GM19238 (cell line): ENCODE data around the gene EXOG.
A peak's percentile ranks its signal among the peaks of the same experiment; 100 is the strongest.

ENCODE experiments used
- DNase-seq: peaks from one replicate; pipeline ENCODE4 v3.0.0; 2011; ENCODE audit warnings: low spot score; ENCODE audit not compliant: insufficient read length

The EXOG gene

DNA sequence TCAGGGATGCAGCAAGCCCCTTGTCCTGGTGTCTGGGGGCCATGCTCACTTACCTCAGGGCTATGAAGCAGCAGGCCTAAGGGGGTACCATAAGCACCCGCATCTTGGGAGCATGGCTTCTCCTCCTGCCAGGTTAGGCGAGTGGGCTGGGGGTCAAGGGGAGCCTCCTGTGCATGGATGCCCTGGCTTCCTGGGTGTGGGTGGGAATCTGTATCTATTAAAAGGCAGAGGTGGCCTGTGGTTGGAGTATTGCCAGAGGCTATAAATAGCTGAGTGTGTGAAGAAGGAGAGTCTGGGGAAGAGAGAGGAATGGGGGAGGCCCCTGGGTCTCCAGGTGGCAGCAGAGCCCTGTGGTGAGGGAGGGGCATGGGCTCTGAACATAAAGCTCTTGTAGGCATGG, 22.9 kb upstream of the EXOG start:
- no peak for DNase-seq

DNA sequence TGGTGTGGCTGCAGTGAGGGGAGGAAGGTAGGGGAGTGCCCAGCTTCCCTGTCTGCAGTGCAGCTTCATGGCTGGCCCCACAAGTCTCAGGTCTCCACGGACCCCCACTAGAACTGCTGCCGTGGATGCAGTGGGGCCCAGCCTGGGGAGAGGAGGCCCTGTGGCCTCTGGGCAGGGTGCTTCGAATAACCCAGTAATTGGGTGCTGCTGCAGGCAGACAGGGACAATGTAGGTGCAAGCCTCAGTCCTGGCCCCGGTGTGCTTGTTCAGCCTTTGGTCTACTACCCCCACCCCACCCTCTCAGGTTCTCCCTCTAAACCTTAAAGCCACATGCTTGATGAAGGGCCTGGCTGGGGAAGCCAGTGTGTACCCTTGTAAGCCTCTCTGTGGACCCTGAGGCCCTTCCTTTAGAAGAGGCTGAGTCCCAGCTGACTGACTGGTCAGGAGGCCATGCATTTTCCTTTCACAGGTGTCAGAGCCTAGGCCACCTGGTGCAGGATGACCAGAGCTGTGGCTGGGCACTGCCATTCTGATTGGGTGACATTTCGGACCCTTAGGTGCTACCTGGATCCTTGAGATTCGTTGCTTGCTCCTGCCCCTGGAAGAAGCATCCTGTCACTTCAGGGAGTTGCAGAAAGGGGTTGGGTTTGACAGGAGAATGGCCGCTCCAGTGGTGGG, 21.1 kb upstream of the EXOG start:
- DNase-seq, result no peak

DNA sequence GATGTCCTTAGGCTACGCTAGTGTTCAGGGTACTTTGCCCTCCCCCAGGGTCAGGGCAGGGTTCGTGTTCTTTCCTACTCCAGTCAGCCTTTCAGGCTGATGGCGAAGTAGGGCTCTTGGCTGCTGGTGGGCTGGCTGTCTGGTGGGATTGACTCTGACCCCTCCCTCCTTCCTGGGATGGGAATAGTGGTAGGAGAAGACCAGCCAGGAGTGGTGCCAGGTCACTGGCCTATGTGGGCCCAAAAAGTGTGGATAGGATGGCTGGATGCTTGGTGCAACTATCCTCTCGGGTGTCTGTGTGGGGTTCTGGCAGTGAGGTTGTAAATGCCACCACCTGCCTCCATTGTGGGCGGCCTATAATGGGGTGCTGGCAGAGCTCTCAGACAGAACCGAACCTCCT, 20.4 kb upstream of the EXOG start:
- no peak for DNase-seq

DNA sequence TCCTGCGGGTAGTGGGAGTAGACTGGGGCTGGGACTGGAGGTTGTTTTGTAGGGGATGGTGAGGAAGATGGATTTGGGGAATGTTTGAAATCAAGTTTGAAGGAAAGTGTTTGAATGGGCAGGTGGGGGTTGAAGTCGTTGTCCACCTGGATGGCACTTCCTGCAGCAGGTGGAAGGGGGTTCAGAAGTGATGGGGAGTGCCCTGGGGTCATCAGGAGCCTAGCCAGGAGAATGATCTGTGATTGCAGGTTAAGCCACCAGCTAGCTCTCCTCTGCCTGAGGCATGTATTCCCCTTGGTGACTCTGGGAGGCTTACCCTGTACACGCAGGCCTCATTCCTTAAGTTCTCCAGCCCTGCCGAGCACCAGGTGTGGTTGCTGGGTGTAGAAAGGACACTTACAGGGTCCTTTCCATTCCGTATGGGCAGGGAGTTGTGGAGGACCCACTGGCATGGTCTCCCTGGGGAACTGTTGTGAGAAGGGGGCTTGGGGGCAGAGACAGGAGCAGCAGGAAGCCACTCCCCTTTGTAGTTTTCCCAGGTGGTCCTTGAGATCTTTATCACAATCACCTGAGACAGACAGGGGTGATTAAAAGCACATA, 19.9 kb upstream of the EXOG start:
- DNase-seq, result no peak

DNA sequence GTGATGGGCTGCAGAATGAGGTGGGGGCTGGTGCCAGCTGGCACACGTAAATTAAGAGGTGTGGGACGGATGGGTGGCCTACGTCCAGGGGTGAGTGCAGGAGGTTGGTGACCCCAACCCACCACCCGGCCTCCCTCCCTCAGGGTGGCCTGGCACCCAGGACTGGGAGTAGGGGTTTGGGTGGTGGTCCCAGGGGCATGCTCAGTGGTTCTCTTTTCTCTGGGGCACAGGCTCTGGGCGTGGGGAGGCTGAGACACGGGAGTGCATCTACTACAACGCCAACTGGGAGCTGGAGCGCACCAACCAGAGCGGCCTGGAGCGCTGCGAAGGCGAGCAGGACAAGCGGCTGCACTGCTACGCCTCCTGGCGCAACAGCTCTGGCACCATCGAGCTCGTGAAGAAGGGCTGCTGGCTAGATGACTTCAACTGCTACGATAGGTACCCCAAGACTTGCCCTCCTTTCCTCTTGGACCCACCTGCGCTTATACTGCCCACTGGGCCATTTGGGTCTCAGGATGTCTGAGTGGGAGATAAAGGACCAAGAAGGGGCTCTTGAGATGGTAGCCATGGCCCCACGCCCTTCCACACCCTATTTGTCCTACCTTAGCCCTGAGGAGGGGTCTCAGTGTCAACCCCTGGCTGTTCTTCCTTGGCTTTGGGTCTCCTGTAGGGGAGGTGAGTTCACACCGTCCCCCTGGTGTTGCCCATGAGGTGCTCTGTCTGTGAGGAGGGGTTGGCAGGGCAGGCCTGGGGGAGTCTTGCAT, 18.9 kb upstream of the EXOG start:
- DNase-seq, result no peak

DNA sequence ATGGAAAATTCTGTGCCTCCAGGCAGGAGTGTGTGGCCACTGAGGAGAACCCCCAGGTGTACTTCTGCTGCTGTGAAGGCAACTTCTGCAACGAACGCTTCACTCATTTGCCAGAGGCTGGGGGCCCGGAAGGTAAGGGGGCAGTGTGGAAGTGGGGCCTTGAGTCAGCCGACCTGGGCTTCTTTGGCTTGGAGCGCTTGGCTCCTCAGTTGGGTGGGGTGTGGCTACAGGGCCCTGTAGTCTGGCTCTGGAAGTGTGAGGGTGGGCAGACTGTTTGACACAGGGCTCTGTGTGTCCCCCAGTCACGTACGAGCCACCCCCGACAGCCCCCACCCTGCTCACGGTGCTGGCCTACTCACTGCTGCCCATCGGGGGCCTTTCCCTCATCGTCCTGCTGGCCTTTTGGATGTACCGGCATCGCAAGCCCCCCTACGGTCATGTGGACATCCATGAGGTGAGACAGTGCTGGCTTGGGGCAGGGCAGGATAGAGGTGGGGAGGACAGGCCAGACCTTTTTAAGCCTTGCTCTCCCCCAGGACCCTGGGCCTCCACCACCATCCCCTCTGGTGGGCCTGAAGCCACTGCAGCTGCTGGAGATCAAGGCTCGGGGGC, 18.2 kb upstream of the EXOG start:
- DNase-seq, result no peak

DNA sequence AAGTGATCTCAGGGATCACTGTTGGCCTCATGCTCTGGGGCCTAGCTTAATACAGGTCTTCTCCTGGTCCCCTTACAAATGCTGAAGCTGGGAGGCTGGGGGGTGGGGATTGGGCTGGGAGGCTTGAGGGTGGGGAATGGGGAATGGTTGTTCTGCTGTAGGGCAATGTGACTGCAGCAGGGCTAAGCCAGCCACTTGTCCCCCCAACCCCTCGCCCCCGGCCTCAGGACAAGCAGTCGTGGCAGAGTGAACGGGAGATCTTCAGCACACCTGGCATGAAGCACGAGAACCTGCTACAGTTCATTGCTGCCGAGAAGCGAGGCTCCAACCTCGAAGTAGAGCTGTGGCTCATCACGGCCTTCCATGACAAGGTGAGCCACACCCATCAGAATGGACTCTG, 17.2 kb upstream of the EXOG start:
- no peak for DNase-seq

DNA sequence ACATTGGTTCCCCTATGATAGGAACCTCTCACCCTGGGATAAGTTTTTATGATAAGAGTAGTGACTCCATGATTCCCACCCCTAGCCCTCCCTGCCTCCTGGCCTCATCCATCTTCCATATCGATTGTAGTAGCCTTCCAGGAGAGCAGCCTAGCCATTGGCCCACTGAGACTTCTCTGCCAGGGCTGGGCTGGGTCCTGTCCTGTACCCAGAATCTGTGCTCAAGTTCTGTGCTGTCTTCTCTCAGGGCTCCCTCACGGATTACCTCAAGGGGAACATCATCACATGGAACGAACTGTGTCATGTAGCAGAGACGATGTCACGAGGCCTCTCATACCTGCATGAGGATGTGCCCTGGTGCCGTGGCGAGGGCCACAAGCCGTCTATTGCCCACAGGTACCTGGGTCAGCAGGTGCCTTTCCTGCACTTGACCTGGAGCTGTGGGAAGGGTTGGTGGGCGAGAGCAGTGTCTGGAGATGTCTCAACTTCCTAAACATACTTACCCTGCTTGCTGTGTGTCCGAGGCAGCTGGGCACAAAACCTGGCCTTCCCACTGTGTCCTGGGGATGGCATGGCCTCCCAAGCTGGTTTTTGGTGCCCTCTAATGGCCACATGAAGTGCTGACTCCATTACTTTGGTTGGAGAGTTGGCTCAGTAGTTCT, 16.6 kb upstream of the EXOG start:
- peak; percentile 56 for DNase-seq

DNA sequence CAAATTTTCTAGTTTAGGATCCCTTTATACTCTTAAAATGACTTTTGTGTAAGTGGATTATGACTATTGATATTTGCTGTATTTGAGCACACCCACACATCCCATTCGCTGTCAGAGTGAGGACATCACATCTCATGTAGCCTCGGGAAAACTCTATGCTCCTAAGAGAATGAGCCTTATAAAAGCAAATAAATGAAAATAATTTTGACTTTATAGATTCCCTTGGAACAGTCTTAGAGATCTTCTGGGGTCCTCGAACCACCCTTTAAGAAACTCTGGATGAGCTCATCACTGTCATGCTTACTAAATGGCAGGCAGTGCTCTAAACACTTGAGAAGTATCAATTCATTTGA, 16.1 kb upstream of the EXOG start:
- no peak for DNase-seq

DNA sequence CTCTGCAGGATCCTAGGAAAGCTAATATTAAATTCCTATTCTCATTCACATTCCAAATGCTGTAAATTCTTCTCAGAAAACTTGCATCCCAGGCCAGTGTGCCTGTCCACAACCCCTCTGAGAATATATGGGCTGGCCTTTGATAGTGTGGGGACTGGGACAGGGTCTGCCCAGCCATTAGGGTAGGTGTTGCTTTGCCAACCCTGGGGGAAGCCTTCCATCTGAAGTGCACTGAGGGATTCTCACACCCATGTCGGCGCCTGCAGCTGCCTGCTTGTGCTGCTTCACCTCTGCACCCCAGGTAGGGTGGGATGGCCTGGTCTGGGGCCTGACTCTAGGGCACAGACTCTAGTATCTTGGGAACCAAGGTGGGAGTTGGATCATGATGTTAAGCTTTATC, 15.2 kb upstream of the EXOG start:
- no peak for DNase-seq

DNA sequence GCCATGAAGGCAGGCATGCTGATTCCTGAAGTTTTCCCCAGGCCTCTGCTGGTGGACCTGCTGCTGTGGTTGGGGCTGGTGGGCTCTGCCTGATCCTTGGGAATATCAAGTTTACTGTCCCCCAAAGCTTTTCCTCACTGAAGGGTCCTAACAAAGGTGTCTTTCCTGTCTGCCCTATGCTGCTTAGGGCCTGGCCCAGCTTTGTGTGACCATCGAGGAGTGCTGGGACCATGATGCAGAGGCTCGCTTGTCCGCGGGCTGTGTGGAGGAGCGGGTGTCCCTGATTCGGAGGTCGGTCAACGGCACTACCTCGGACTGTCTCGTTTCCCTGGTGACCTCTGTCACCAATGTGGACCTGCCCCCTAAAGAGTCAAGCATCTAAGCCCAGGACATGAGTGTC, 13.2 kb upstream of the EXOG start:
- DNase-seq, result no peak

DNA sequence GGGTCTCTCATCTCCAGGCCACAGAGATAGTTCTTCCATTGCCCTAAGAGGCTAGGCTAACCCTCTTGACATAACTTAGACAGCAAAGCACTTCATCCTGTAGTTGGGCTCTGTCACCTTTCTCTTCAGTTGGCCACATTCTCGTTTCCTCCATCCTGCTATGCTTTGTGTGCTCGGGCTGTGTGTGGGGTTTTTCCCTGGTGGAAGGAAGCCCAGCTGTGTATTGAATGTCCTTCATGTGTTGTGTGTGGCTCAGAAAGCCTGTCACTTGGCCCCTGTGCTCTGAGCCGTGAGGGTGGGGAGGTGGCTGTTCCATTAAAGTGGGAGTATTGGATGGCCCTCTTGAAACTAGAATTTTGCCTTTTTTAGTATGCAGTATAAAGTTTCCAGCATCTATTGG, 8.8 kb upstream of the EXOG start:
- DNase-seq, result peak; percentile 41

DNA sequence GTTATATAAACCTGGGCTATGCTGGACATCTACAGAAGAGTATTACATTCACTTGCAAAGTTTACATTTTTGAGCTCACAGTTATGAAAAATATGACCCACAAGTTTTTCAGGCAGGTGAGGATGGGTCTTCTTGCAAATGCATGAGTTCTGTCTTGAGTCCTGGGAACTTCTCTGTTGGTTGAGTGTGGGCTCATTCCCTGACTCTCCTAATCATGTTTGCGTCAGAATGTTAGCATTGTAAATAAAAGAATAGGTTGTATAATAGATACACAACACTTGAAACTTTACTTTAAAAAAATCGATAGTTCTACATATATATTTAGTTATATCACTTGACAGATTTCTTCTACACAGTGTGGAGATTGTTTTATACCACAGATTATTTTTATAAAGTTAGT, 7.2 kb upstream of the EXOG start:
- DNase-seq, result no peak

DNA sequence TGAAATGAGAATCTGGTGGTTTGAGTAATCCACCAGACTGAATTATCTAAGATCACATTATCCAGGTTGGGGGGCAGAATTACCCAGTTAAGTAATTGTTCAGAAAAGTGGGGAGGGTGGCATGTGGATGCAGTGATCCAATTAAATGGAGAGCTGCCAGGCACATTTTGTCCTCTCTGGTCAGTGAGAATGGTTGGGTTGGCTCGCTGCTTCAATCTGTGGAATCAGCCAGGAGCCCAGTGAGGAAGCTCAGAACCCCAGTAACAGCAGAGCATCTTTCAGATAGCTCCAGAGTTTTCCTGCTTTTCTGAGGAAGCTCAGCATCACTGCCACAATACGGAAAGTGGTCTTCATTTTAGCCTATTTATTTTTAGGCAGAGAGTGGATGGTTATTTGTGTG, 6.4 kb upstream of the EXOG start:
- no peak for DNase-seq

DNA sequence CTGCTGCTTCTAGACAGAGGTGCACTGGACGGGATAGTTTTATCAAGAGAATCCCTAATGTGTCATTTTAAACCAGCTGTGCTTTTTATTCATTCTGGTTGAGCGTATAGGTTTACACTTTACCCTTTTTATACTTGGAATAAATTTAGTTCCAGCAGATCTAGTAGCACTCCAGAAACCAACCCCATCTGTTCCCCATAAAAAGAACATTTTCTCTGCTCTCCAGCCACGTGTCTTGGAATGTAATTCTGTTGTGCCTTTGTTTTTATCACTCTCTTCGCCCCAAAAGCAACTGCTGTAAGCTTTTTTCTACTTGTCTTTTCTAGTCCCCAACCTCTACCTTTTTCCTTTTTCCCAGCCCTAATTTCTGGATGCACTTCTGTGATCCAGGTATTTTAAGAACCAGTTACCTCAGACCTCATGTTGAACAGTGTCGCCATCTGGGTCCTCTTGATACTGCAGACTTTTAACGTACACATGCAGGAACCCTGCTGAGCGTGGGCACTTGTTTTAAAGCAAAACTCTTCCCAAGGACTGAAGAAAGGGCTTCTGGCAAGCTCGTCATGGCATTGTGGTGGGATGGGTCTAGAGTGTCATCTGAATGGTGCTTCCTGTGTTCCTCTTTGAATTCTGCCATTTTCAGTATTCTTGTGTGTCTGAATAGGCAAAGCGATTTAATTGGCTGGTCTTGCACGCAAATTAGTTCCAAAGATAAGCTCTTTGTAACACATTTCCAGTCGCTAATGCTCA, 5.7 kb upstream of the EXOG start:
- no peak for DNase-seq

DNA sequence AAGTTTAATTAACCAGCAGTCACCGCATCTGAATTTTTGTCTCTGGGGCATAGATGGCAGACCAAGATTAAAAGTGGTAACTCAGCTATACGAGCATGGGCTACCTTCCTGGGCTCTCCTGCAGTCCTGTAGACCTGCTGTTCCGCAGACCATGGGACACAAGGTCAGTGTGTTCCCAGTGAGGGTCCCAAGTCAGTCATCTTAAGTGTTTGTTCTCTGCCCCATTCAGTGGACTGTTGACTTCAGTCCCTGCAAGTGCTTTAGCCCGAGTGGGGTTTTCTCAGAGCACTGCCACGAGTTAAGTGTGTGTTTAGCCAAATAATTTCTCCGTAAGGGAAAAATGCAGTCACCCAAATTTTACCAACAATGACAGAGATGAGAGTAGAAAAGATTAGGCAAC, 4.9 kb upstream of the EXOG start:
- DNase-seq, result no peak

DNA sequence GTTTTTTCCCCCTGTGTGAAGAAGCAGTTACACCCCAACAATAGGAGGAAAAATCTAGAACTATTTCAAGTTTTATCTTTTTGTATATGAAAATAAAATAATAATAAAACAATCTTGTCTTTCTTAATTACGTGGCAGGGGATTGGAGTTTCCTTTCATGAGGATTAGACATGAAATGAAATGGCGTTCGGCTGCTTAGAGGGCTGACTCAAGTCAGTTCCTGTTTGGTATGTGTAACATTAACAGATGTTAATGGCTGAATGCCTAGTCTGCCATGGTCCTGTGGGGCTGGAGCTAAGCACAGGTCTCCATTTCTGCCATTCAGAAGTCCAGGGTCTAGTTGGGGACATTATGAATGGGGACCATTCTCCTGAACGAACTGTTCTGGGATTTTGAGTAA, 3.1 kb upstream of the EXOG start:
- no peak for DNase-seq

DNA sequence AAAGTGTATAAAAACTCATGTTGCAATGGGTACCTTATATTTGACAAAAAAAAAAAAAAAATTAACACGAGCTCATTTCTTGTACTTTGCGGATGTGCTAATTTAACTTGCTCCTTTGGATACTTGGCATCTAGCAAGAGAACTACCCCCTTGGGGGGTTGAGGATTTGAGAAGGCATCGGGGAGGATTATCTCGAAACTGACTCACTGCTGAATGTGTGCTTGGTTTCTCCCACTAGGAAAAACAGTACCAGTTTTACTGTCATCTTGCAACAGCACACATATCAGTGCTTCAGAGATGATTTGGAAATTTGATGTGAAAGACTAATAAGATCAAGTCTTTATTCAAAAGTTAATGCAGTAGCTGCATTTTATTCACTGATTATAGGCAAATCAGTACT, 891 bp downstream of the EXOG start:
- no peak for DNase-seq

DNA sequence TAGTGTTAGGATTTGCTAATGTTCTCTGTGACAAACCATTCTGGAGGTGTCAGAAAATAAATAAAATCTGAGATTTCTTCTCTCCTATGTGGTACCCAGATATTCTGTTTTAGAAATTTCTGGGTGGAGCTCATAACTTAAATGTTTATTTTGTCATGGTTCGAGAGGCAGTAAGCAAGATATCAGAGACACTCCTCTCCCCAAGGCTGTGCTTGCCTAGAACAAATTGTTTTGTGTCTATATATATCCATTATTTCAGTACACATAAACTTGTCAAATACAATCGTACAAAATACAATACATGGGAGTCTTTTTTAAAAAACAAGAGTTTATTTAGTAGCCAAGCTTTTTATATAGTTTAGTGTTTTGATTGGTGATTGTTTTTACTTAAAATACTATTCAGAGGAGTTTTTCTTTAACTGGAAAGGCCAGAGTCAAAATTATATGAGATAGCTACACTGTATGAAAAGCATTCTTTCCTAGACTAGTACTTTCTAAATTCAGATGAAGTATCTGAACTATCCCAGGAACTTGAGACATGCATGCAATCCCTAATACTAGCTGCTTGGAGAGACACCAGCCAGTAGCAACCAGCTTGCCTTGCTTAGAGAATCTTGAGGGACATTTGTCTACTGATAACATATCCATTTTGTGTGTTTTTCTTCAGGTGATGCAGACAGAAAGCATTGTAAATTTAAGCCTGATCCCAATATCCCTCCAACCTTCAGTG, 4.7 kb downstream of the EXOG start:
- DNase-seq, result no peak

DNA sequence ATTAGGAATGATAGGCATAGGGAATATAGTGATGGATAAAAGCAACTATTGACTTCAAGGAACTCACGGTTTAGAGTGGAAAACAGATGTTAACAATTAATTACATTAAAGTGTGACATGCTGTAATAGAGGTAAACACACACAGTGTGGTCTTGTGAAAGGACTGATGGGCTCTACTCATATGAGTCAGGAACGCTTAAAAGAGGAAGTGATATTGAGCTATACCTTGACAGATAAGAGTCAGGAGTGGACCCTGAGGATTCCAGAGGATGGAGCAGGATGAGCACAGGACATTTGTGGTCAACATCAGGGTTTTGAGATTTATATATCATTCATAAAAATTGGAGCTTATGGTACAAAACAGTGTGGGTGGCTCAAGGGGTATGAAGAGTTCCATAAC, 11.0 kb downstream of the EXOG start:
- DNase-seq, result peak; percentile 17

DNA sequence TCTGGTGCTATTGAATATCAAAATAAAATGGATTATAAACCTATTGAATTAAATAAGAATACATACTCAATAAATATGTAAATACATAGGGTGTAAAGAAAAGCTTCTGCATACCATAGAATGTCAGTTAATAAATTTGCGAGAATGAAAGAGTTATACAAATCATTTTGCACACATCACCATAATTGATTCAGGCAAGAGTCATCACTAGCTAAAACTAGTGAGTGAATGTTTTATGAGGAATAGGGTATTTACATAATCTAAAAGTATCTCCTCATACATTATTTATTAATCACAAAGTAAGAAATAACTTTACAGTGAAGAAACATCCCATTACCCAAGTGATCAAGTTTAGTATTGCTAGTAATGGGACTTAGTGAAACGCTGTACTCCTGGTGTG, 13.6 kb downstream of the EXOG start:
- no peak for DNase-seq
